GM12872 (cell line): ENCODE measurements around the gene SUCLG1.

Source experiments
- CTCF ChIP-seq: IDR thresholded peaks from 3 replicates; pipeline ENCODE4 v1.5.1; 2011; ENCODE audit warnings: low read depth, mild to moderate bottlenecking, low read length, moderate library complexity; ENCODE audit not compliant: insufficient read depth

The SUCLG1 gene

GRCh38 chr2:84417453-84418145, 41.5 kb downstream of the SUCLG1 start:
- TF ChIP-seq CTCF, result no peak

- no peak for TF ChIP-seq CTCF
Observed at GRCh38 chr2:84409531-84409930, 49.5 kb downstream of the SUCLG1 start.

GRCh38 chr2:84395820-84396219, 63.3 kb downstream of the SUCLG1 start:
- TF ChIP-seq CTCF, result no peak

- TF ChIP-seq CTCF, result no peak
Observed at GRCh38 chr2:84394628-84395027, 64.5 kb downstream of the SUCLG1 start.

GRCh38 chr2:84393829-84394228, 65.3 kb downstream of the SUCLG1 start:
- no peak for TF ChIP-seq CTCF

GRCh38 chr2:84389794-84390193, 69.3 kb downstream of the SUCLG1 start:
- no peak for TF ChIP-seq CTCF

GRCh38 chr2:84388921-84389490, 70.1 kb downstream of the SUCLG1 start:
- TF ChIP-seq CTCF, result no peak

- TF ChIP-seq CTCF, result no peak
Observed at GRCh38 chr2:84388133-84388532, 70.9 kb downstream of the SUCLG1 start.
